GM12892 (cell line): Measurements from ENCODE around the gene MYO5A.

Experiments used
- POLR2A ChIP-seq: IDR thresholded peaks from 2 replicates; pipeline ENCODE4 v1.6.1; 2011; ENCODE audit warnings: low read depth, low read length, control low read depth
- POLR2AphosphoS5 ChIP-seq: IDR thresholded peaks from 2 replicates; pipeline ENCODE4 v1.6.1; 2011; ENCODE audit warnings: low read depth, low read length, control low read depth
- TAF1 ChIP-seq: IDR thresholded peaks from 2 replicates; pipeline ENCODE4 v1.6.1; 2011; ENCODE audit warnings: low read depth, mild to moderate bottlenecking, control low read depth, low read length, borderline replicate concordance

DNA sequence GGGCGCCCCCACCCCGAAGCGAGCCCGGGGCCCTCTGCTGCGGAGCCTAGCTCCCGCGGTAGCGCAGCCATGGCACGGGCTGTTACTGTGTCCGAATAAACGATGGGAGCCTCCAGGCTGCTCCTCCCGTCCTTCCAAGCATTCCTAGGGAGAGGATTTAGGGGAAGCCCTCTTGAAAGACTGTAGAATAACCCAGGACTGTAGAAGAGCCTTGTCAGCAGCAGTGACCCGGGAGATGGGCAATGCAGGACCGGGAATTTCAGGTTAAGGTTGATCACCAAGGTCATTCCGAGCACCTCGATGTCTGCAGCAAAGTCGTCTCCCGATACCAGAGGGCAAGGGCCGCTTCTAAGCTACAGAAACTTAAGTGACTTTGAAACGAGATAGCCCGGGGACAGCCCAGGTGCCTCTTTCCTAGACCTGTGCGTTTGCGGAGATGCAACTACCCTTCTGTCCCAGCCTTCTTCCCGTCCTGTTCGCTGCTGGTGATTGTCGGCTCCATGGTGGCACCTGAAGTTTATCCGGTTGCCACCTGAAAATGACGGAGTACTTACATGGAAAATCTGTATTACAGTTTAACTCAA, 753 bp upstream of the MYO5A start:
- TF ChIP-seq POLR2AphosphoS5 (no peak), POLR2A (no peak), TAF1 (no peak)
